Kidney (tissue), 14 donors: Measurements from ENCODE around the gene ADAMTS7. TPM values are rescaled to one million over a fixed set of nuclear protein-coding genes. Genes with fewer than 3 reads are reported as not detected.
"Not testable (repeated sequence)": the region's sequence is repeated elsewhere in the genome, so short reads cannot be mapped to it uniquely, and the experiment has no call there.

ENCODE experiments used
- DNase-seq, 5 donors: peaks; one replicate each; pipeline ENCODE4 v3.0.0-alpha.2; 2013 to 2020
- FAIRE-seq: peaks from 2 replicates; lab custom pipeline; 2012; peaks lifted over from hg19 to GRCh38; lab: Jason Lieb, UNC
- H3K27ac ChIP-seq, 2 donors: one replicate each; pipeline ENCODE4 v1.7.0; 2013; ENCODE audit warnings: low read depth in 2 of 2, low read length in 2 of 2, inconsistent platforms in 1 of 2
- H3K27me3 ChIP-seq: one replicate; pipeline ENCODE4 v1.7.1; 2013; ENCODE audit warnings: low read length, inconsistent platforms; ENCODE audit not compliant: control insufficient read depth, insufficient read depth
- H3K36me3 ChIP-seq, 3 donors: one replicate each; pipeline versions ENCODE4 v1.7.0 to v1.7.1; 2013; ENCODE audit warnings: low read length in 3 of 3, control low read depth in 1 of 3, inconsistent platforms in 1 of 3; ENCODE audit not compliant: insufficient read depth in 3 of 3, control insufficient read depth in 2 of 3
- H3K4me1 ChIP-seq, 3 donors: one replicate each; pipeline versions ENCODE4 v1.7.0 to v1.7.1; 2013; ENCODE audit warnings: low read length in 3 of 3, inconsistent platforms in 1 of 3, low read depth in 1 of 3; ENCODE audit not compliant: control insufficient read depth in 2 of 3, insufficient read depth in 2 of 3
- H3K4me3 ChIP-seq, 3 donors: one replicate each; pipeline versions ENCODE4 v1.7.0 to v1.8.1; 2013; ENCODE audit warnings: low read length in 3 of 3, control low read depth in 1 of 3, inconsistent platforms in 1 of 3
- H3K9ac ChIP-seq, 3 donors: one replicate each; pipeline versions ENCODE4 v1.7.0 to v1.7.1; 2013; ENCODE audit warnings: low read length in 3 of 3, control low read depth in 1 of 3, inconsistent platforms in 1 of 3
- H3K9me3 ChIP-seq, 3 donors: one replicate each; pipeline versions ENCODE4 v1.7.0 to v1.7.1; 2013; ENCODE audit warnings: low read length in 3 of 3, control low read depth in 1 of 3, inconsistent platforms in 1 of 3; ENCODE audit not compliant: control insufficient read depth in 2 of 3, insufficient read depth in 1 of 3
- intact Hi-C: fragments of 100-400 bp; cut with DNase I; formaldehyde crosslinking; loops from one replicate; pipeline ENCODE4 v1.11.1; 2022
- polyA plus RNA-seq: library from polyadenylated mRNA; stranded (reverse); fragments of 350-450 nt; fragmentation: Illumina TruSeq; extraction: RNeasy Lipid Tissue Mini Kit (QIAGEN cat#74804); gene quantifications from one replicate; pipeline ENCODE4 v1.2.3, GENCODE V29; 2014; ENCODE audit warnings: low read depth, low replicate concordance; ENCODE audit not compliant: insufficient read depth
- total RNA-seq: library from RNA; stranded (reverse); fragmentation: NEBNext Ultra II Directional; extraction: Animal tissue kit (Norgen Biotek cat#: 25700); gene quantifications from one replicate; pipeline ENCODE4 v1.2.1, GENCODE V29; 2021
- TF ChIP-seq, protein P1 (sequence below): IDR thresholded peaks from 3 replicates; pipeline ENCODE4 v1.5.1; 2012; ENCODE audit warnings: mild to moderate bottlenecking, moderate library complexity, borderline replicate concordance; ENCODE audit not compliant: insufficient read depth; ENCODE audit errors: extremely low read depth
- donor health status: control.
- donor health status: control.
- donor health status: control.
- donor health status: control.
- donor health status: control.
- donor health status: DM: yes; HTN: yes; CAD: no.
- donor health status: Normal renal cell carcinoma (clear cell type).

ADAMTS7 gene
- total and polyA plus RNA-seq, 2 donors from 2014 or later = 0.82 to 3.1 TPM

DNA sequence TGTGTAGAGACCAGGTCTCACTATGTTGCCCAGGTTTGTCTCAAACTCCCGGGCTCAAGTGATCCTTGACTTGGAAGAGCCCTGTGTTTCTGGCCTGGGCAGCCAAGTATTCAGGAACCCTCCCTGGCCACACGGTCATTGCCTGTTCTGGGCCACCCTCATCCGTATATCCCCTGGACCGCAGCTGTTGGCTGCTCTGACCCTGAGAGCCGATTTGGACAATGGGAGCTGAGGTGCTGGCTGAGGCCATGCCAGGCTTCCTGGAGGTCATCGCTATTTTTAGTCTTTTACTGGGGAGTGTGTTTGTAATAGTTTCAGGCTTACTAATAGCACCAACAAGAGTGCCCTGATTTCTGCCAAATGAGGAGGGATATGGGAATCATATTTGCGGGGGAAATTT, 60.7 kb downstream of the ADAMTS7 start:
- no peaks in the 10 kb centered on the region for H3K27me3 ChIP-seq
- H3K27ac ChIP-seq = no peak overlapping the region
- TF ChIP-seq, protein P1, sequence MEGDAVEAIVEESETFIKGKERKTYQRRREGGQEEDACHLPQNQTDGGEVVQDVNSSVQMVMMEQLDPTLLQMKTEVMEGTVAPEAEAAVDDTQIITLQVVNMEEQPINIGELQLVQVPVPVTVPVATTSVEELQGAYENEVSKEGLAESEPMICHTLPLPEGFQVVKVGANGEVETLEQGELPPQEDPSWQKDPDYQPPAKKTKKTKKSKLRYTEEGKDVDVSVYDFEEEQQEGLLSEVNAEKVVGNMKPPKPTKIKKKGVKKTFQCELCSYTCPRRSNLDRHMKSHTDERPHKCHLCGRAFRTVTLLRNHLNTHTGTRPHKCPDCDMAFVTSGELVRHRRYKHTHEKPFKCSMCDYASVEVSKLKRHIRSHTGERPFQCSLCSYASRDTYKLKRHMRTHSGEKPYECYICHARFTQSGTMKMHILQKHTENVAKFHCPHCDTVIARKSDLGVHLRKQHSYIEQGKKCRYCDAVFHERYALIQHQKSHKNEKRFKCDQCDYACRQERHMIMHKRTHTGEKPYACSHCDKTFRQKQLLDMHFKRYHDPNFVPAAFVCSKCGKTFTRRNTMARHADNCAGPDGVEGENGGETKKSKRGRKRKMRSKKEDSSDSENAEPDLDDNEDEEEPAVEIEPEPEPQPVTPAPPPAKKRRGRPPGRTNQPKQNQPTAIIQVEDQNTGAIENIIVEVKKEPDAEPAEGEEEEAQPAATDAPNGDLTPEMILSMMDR = no peak
- FAIRE-seq (no peak), DNase-seq (peak in 2 of 5 donors; percentile 8 to 63)
- no peaks in the 10 kb centered on the region for H3K9me3 ChIP-seq
- H3K4me3 ChIP-seq = peak overlapping the region in 1 of 3 donors; percentile 35
- H3K4me1 ChIP-seq = peaks cover 0 to 2% (median 0%) of the 10 kb centered on the region in 3 donors
- intact Hi-C loops = no loop called here
- no peak overlapping the region for H3K9ac ChIP-seq
- no peaks in the 10 kb centered on the region for H3K36me3 ChIP-seq

GRCh38 chr15:78749831-78750230, 61.4 kb downstream of the ADAMTS7 start:
- H3K4me3 ChIP-seq = no peak overlapping the region
- no peaks in the 10 kb centered on the region for H3K36me3 ChIP-seq
- H3K4me1 ChIP-seq = peaks cover 0 to 2% (median 0%) of the 10 kb centered on the region in 3 donors
- no peak overlapping the region for H3K9ac ChIP-seq
- intact Hi-C loops = no loop called here
- H3K27ac ChIP-seq = no peak overlapping the region
- H3K27me3 ChIP-seq = no peaks in the 10 kb centered on the region
- TF ChIP-seq, protein P1 = no peak
- no peaks in the 10 kb centered on the region for H3K9me3 ChIP-seq
- FAIRE-seq (no peak), DNase-seq (peak in 2 of 5 donors; percentile 8 to 70)

DNA sequence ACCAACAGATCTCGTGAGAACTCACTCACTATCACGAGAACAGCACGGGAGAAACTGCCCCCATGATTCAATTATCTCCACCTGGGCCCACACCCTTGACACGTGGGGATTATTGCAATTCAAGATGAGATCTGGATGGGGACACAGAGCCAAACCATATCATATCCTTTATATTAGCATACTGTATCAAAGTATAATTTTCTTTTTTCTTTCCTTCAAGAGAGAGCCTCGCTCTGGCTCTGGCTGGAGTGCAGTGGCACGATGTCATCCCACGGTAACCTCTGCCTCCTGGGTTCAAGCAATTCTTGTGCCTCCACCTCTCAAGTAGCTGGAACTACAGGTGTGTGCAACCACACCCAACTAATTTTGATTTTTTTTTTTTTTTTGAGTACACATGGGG, 63.4 kb downstream of the ADAMTS7 start:
- H3K9ac ChIP-seq, intact Hi-C loops, H3K9me3 ChIP-seq, H3K4me3 ChIP-seq, DNase-seq, FAIRE-seq, H3K4me1 ChIP-seq, H3K27ac ChIP-seq, H3K36me3 ChIP-seq, H3K27me3 ChIP-seq: not testable (repeated sequence)

DNA sequence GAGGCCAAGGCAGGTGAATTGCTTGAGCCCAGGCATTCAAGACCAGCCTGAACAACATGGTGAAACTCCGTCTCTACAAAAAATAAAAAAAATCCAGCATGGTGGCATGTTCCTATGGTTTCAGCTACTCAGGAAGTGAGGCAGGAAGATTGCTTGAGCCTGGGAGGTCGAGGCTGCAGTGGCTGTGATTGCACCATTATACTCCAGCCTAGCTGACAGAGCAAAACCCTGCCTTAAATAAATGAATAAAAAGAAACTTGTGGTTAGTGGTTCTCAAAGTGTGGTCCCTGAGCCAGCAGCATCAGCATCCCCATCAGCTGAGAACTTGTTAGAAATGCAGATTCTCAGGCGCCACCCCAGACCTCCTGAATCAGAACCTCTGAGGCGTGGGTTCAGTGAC, 69.6 kb downstream of the ADAMTS7 start:
- H3K27ac ChIP-seq, H3K4me1 ChIP-seq, H3K9me3 ChIP-seq, H3K4me3 ChIP-seq, intact Hi-C loops, H3K27me3 ChIP-seq, H3K36me3 ChIP-seq, FAIRE-seq, H3K9ac ChIP-seq: not testable (repeated sequence)
- peak in 1 of 5 donors; percentile 19 for DNase-seq
